ENCODE results near the gene F10. TPM values are rescaled to one million over a fixed set of nuclear protein-coding genes. Genes with fewer than 3 reads are reported as not detected.

F10 gene
- polyA plus RNA-seq, 1 of the 3 experiments (the other 2 are of a cell fraction), result 12.5 TPM

DNA sequence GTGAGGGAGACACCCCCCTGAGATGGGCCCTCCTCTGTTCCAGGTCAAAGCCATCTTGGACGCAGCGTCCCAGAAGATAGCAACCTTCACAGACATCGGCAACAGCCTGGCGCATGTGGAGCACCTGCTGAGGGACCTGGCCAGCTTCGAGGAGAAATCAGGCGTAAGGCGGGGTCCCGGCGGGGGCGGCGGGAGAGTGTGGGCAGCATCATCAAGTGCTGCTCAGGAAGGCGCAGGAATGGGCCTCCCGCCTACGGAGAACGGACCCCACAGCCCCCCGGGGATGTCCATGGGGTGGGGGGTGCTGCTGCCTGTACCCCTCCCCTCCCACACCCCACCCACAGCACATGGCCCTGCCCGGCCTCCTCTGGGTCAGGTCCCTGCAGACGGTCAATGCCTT lies 48.2 kb upstream of the F10 start:
- Histone ChIP-seq H3K36me3 (replicated peaks in 1 of 2; ENCODE audit: control insufficient read depth in 1 of 2, insufficient read depth in 2 of 2, low read length in 1 of 2) (no peaks in the 10 kb centered on the region), H3K9me2 (no peaks in the 10 kb centered on the region), H3F3A (replicated peaks; ENCODE audit: insufficient read depth) (no peaks in the 10 kb centered on the region), H3K27ac (ENCODE audit: low read depth in 2 of 2, low read length in 1 of 2) (no peak overlapping the region), H2AFZ (ENCODE audit: low read depth) (no peak overlapping the region), H3K4me1 (ENCODE audit: control insufficient read depth in 1 of 2, insufficient read depth in 2 of 2, low read depth in 1 of 2, low read length in 1 of 2) (no peaks in the 10 kb centered on the region), H4K20me1 (ENCODE audit: insufficient read depth) (no peaks in the 10 kb centered on the region), H3K9ac (no peak overlapping the region), H3K4me3 (ENCODE audit: low read depth in 2 of 2, low read length in 1 of 2) (no peak overlapping the region), H3K27me3 (ENCODE audit: insufficient read depth) (no peaks in the 10 kb centered on the region), H3K9me3 (no peaks in the 10 kb centered on the region), H3K79me2 (ENCODE audit: insufficient read depth) (no peaks in the 10 kb centered on the region), H3K4me2 (no peak overlapping the region)
- DNase-seq, result no peak
- CTCF ChIA-PET, result interaction anchor here (0.8 kb wide), 1 partner anchor 45 kb away, joined by 3 read pairs; no protein-coding TSS in a partner anchor
- no peak for TF ChIP-seq MEF2A (IDR thresholded peaks at IDR 0.05; ENCODE audit: borderline replicate concordance, low read depth)
- no peak for TF ChIP-seq RCOR1 (IDR thresholded peaks at IDR 0.05; ENCODE audit: low read length)
- no peak for TF ChIP-seq YY1 (IDR thresholded peaks at IDR 0.05; ENCODE audit: low read depth)
- no peak for TF ChIP-seq RXRA (IDR thresholded peaks at IDR 0.05; ENCODE audit: borderline replicate concordance, low read depth)
- no peak for TF ChIP-seq TAF1 (IDR thresholded peaks at IDR 0.05; ENCODE audit: borderline replicate concordance, low read depth, low read length)
- TF ChIP-seq ELF1 (IDR thresholded peaks at IDR 0.05), result no peak
- TF ChIP-seq MXI1 (IDR thresholded peaks at IDR 0.05; ENCODE audit: low read depth, low read length), result no peak
- TF ChIP-seq RAD21 (IDR thresholded peaks at IDR 0.05; ENCODE audit: low read length), result no peak
- TF ChIP-seq, protein P1, sequence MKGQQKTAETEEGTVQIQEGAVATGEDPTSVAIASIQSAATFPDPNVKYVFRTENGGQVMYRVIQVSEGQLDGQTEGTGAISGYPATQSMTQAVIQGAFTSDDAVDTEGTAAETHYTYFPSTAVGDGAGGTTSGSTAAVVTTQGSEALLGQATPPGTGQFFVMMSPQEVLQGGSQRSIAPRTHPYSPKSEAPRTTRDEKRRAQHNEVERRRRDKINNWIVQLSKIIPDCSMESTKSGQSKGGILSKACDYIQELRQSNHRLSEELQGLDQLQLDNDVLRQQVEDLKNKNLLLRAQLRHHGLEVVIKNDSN (IDR thresholded peaks at IDR 0.05; ENCODE audit: borderline replicate concordance, low read depth), result no peak
- no peak for TF ChIP-seq POLR2AphosphoS5 (IDR thresholded peaks at IDR 0.05; ENCODE audit: low read depth, low read length)
- TF ChIP-seq FOSL2 (IDR thresholded peaks at IDR 0.05; ENCODE audit: borderline replicate concordance, low read depth), result no peak
- no peak for TF ChIP-seq TCF12 (IDR thresholded peaks at IDR 0.05)
- no peak for TF ChIP-seq GABPA (IDR thresholded peaks at IDR 0.05; ENCODE audit: low read depth)
- TF ChIP-seq SIN3A (IDR thresholded peaks at IDR 0.05; ENCODE audit: borderline replicate concordance, low read depth, low read length), result no peak
- TF ChIP-seq EP300 (IDR thresholded peaks at IDR 0.05; ENCODE audit: borderline replicate concordance in 1 of 2, low read depth in 1 of 2, low read length in 1 of 2), result no peak
- TF ChIP-seq, protein P2, sequence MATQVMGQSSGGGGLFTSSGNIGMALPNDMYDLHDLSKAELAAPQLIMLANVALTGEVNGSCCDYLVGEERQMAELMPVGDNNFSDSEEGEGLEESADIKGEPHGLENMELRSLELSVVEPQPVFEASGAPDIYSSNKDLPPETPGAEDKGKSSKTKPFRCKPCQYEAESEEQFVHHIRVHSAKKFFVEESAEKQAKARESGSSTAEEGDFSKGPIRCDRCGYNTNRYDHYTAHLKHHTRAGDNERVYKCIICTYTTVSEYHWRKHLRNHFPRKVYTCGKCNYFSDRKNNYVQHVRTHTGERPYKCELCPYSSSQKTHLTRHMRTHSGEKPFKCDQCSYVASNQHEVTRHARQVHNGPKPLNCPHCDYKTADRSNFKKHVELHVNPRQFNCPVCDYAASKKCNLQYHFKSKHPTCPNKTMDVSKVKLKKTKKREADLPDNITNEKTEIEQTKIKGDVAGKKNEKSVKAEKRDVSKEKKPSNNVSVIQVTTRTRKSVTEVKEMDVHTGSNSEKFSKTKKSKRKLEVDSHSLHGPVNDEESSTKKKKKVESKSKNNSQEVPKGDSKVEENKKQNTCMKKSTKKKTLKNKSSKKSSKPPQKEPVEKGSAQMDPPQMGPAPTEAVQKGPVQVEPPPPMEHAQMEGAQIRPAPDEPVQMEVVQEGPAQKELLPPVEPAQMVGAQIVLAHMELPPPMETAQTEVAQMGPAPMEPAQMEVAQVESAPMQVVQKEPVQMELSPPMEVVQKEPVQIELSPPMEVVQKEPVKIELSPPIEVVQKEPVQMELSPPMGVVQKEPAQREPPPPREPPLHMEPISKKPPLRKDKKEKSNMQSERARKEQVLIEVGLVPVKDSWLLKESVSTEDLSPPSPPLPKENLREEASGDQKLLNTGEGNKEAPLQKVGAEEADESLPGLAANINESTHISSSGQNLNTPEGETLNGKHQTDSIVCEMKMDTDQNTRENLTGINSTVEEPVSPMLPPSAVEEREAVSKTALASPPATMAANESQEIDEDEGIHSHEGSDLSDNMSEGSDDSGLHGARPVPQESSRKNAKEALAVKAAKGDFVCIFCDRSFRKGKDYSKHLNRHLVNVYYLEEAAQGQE (IDR thresholded peaks at IDR 0.05; ENCODE audit: low read depth, low read length), result no peak
- TF ChIP-seq FOXJ3 (CRISPR knock-in tag; IDR thresholded peaks at IDR 0.05), result no peak
- no peak for TF ChIP-seq CHD2 (IDR thresholded peaks at IDR 0.05; ENCODE audit: low read length, partially characterized antibody)
- TF ChIP-seq, protein P3, sequence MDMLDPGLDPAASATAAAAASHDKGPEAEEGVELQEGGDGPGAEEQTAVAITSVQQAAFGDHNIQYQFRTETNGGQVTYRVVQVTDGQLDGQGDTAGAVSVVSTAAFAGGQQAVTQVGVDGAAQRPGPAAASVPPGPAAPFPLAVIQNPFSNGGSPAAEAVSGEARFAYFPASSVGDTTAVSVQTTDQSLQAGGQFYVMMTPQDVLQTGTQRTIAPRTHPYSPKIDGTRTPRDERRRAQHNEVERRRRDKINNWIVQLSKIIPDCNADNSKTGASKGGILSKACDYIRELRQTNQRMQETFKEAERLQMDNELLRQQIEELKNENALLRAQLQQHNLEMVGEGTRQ (IDR thresholded peaks at IDR 0.05; ENCODE audit: borderline replicate concordance, low read depth, low read length), result no peak
- WGBS (ENCODE audit: low lambda C conversion rate), result 78% methylated on average over 13 of the region's 18 CpGs
- POLR2A ChIA-PET, result interaction anchor here (0.6 kb wide), 1 partner anchor 10 kb away, joined by 3 read pairs; no protein-coding TSS in a partner anchor
